Suppressor macrophage treated with lipopolysaccharide for 1 hour (primary cell): ENCODE measurements around the gene HK1.
"Not testable (repeated sequence)": the region's sequence is repeated elsewhere in the genome, so short reads cannot be mapped to it uniquely, and the experiment has no call there.

ENCODE experiments used
- DNase-seq, 3 donors: peaks; one replicate each; pipeline ENCODE4 v3.0.0-alpha.2; 2020 to 2022

Gene HK1

DNA sequence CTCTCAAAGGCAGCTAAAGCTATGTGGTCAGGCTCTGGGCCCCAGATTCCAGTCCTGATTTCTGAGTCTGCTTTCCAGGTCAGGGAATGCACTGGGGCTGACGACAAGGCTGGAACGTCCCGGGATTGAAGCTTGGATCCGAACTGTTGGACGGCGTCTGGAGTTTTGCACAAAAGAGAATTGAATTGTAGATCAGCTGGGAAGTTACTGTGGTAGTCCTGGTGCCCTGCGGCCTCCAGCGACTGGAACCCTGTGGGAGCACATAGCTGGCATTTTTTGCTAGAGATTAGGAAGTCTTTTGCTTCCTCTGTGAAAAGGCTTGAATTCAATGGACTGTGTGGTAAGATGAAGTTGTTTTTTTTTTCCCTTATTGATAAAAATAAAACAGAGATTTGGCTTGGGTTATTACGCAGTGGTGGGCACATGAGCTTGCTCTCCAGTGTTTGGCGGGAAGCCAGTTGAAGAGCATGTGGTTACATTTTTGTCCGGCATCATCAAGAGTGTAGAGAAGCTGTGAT lies at the start of gene HK1:
HK1 (plus strand) TSS at position 51 of the 518 bp plus-strand sequence.
- peak in 1 of 3 donors; percentile 12 for DNase-seq

DNA sequence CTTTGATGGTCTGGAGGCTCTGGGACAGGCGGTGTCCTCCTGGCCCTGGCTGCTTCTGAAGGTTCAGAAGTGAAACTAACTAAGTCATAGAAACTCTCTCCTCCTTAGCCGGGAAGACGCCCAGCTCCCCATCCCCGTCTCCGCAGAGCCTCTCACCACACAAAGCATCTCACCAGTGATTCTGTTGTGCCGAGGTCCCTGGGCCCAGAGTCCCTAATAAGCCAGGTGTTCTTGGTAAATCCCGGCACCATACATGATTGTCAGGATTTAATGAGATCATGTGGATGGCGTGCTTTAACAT lies 48.7 kb upstream of the HK1 start:
- no peak for DNase-seq

DNA sequence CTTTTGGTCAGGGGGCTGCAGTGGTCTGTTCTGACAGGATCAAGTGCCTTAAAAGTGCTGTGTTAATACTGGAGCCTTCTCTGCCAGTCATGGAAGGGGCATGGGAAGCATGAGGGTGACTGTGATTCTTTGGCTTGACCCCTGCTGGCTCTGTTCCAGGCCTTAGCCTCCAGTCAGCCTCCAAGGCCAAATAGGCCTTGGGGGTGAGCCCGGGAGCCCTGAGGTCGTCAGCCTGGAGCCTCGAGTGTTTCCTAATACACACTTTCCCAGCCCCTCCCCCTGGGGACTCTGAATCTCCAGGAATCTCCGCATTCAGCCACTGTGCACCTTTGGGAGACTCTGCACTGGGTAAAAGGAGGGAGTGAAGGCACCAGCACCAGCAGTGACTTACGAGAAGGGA lies 48.2 kb upstream of the HK1 start:
- DNase-seq = no peak

DNA sequence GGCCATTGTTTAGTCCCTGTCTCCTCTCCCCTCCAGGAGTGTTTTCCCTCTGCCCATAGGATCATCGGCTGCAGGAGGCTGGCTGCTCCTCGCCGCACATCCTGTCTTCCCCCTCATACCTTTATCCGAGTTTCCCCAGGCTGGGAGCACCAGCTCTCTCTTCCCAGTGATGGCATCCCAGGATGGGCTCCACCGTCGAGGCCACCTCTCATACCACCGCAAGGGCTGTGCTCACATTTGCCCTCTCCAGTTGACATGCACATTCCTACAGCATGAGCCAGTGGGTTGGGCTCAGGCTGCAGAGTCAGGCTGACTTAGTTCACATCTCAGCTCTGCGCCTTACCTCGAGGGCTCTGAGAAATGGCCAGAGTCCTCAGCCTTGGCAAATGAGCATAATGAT lies 46.0 kb upstream of the HK1 start:
- no peak for DNase-seq

DNA sequence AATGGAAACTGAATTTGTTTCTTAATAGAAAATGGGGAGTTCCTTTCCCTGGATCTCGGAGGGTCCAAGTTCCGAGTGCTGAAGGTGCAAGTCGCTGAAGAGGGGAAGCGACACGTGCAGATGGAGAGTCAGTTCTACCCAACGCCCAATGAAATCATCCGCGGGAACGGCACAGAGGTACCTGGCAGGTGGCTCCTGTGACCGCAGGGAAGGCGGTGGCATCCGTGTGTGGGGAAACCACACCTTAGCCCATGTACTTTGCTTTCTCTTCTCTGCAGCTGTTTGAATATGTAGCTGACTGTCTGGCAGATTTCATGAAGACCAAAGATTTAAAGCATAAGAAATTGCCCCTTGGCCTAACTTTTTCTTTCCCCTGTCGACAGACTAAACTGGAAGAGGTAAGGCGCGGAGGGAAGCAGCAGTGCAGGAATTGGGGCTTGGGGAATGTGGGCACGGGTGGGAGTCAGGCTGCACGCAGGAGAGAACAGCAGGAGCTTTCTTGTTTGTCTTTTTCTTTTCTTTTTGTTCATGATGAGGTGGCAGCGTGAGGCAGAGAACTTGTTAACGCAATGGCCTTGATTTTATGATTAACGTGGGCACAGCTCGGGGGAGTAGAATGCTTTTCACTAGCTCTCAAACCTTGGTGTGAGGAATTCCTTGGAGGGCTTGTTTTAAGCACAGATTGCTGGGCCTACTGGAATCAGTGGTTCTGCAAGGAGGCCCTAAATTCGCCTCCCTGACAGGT lies 45.4 kb upstream of the HK1 start:
- DNase-seq = no peak

DNA sequence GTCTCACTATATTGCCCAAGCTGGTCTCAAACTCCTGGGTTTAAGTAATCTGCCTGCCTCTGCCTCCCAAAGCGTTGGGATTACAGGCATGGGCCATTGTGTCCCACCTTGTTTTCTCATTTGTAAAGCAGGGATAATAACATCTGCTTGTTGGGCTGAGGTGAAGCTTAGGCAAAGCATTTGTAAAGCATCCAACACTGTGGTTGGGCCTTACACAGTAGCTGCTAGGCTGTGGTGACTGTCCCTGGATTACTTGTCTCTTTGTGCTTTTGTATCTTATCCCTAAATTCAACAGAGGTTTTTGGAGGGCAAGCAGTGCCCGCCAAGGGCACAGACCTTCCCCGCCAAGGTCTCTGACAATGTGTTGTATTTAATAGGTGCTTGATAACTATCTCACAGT lies 43.8 kb upstream of the HK1 start:
- DNase-seq = no peak

DNA sequence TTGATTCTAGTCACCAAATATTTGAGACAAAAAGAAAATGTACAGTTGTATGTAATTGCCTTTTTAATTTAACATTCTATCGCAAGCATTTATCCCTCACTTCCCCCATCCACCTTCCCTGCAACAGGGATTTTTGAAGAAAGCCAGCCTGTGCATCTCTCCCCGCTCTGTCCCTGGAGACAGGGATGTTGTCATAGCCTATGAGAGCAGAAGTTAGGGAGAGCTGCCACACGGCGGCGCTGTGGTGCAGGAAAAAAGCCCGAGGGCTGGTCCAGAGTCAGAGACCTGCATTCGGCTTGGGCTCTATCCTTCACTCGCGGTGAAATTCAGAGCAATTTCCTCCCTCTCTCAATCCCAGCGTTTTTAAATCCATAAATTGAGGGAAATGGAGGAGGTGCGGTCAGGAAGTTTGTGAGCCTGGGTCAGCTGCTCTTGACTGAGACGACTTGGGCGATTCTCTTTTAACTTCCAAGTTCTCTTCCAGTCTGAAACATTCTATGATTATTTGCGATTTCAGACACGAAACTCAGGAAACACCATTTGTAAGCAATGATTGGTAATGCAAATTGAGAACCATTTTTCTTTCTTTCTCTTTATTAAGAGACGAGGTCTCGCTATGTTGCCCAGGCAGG lies 40.7 kb upstream of the HK1 start:
- DNase-seq = peak; percentile 85 to 91 (median 90)

DNA sequence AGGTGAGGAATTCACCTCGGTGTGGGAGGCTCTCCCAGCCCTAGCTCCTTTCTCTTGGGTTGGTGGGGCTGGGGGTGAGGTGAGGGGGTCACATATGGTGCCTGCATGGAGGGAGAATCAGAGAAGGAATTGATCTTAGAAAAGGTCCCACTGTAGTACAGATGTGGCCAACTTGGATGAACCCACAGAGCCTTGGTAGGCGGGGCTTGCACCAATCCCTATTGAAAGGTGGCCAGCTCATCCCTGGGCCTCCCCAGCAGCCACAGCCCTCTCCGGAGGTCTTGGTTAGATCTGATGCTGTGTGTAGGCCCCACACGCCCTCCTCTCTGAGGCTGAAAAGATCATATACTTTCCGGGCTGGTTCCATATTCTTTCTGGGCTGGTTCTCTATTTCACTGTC lies 39.2 kb upstream of the HK1 start:
- no peak for DNase-seq

DNA sequence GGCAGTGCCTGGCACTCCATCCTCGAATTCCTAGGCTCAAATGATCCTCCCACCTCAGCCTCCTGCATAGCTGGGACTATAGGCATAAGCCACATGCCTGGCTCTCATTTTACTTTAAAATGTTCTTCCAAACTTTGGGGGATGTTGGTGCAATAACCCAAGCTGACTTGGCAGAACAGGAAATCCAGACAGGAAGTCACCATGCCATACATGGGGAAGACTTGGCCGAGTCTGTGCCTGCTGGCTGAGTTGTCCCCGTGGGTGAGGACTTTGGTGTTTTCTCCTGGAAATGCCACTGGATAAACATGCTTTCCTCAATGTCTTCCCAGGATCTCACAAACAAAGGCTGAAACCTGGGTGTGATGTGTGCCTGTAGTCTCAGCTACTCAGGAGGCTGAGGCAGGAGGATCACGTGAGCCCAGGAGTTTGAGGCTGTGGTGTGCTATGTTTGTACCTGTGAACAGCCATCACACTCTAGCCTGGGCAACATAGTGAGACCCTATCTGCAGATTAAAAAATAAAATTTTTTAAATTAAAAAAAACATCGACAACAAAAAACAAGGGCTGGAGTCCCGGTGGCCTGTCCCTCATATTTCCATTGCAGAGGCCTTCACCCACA lies 38.4 kb upstream of the HK1 start:
- peak; percentile 31 to 49 (median 36) for DNase-seq

DNA sequence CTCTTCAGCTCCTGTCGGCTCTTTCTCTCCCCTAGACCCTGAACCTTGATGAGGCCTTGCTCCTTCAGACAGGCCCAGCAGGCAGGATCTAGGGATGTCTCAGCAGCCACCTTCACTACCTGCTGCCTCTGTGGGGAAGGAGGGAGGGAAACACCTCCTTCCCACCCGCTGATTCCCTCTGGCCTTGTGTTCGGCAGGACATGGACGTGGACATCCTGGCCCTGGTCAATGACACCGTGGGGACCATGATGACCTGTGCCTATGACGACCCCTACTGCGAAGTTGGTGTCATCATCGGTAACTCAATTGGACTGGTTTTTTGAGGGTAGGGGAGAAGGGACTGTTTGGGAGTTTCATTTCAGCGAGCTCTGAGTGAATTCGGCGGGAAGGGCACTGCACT lies 37.8 kb upstream of the HK1 start:
- no peak for DNase-seq

DNA sequence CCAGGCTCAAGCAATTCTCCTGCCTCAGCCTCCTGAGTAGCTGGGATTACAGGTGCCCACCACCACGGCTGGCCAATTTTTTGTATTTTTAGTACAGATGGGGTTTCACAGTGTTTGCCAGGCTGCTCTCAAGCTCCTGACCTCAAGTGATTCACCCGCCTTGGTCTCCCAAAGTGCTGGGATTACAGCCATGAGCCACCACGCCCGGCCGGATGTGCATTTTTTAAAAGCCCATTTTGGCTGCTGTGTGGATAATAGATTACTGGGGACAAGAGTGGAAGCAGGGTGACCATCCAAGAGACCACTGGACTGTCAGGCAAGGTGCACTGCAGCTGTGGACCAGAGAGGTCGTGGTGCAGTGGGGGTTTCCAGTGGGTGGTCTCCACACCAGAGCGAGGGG lies 36.7 kb upstream of the HK1 start:
- DNase-seq = no peak

DNA sequence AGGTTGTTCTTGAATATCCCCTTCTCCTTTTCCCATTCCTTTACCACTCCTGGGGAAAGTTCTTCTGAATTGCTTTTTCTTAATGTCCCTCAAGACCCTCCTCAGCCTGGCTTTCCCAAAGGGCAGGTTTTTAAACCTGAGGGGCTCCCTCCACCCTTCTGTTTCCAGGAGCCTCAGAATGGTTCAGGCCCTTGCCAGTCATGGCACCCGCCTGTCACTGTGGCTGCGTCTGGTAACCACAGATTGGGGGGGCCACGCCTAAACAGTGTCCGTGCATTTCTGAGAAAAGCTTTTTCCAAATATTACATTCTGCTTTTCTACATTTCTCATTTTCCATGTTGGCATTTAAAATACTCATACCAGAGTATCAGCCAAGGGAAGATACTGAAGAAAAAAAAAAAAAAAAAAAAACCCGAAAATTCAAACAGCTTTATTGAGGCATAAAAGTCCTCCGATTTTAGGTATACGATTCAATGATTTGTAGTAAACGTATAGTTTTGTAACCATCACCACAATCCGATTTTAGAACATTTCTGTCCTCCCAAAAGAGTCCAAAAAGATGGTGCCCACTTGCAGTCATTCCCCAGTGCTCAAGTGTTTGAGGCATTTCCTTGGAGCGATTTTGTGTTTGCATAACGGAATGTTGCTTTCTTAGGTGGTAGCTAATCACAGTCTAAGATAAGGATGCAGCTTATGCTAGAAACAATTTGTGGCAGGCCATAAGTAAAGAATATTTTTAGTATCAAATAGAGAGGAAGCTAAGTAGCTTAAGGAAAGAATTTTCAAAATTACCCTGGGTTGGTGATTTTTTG lies 36.0 kb upstream of the HK1 start:
- no peak for DNase-seq

DNA sequence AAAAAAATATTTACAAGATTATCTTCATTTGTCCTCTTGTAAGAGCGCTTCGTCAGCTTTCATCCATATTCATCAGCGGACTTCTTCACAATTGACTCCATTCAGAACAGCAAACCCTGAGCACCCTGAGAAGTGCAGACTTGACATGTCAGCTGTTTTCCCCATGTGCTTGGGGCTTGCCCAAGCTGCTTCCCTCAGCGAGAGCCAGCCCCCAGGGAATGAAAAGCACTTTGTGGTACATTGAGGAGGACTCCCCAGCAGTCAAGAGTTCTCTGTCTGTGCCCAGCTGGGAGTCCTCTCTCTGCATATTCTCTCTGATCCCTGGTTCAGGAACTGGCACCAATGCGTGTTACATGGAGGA lies 35.5 kb upstream of the HK1 start:
- no peak for DNase-seq

DNA sequence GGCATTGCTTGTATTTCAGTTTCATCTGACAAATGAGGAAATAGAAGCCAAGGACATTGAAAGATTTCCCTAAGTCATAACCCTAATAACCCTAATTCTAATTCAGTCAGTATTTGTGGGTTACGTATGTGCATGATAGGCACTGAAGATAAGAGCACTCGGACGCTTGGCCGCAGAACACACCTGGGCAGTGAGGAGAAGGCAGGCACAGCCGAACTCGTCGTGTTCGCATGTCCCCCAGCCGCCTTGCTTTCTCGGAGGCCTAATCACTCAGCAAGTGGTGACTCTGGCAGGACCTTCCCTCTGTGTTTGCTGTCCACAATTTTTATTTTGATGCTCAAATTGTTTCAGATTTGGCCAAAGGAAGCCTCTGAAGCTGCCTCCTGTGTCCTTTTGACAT lies 34.5 kb upstream of the HK1 start:
- DNase-seq = no peak

DNA sequence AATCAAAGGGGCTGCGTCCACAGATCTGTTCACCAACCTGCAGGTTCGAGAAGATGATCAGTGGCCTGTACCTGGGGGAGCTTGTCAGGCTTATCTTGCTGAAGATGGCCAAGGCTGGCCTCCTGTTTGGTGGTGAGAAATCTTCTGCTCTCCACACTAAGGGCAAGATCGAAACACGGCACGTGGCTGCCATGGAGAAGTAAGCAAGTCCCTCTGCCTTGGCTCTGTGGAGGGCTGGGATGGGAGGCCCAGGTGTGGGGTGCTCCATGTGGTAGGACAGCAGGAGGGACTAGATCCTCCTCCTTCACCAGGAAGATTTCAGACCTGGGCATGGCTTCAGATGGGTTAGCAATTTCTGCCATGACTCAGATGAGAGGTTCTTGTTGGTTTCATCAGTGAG lies 32.3 kb upstream of the HK1 start:
- no peak for DNase-seq

DNA sequence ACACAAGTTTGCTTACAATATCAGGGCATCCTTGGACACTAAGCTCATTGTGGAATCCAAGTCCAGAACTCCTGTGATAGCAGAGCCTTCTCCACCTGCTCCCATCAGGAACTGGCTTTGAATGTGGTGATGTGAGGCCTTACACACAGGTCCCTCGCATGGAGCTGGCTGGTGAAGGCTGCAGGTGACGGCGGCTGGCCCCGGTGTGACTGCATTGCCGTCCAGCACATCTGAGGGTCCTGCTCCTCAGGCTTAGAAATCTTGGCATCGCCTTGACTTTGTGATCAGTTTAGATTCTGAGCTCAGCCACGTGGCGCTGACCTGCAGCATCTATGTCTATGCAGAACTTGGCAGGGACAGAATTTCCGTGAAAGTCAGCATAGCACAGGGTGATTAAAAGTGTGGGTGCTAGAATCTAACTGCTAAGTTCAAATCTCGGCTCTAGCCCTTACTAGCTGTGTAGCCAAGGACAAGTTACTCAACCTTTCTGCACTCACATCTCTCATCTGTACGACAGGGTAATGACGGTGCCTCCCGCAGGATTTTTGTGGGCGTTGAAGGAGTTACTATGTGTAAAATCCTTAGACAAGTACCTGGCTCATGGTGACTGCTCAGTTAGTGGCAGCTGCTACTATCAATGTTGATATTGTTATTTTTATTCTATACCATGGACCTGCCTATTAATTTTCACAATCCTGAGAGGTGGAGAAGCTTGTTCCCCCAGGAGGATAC lies 31.5 kb upstream of the HK1 start:
- no peak for DNase-seq

DNA sequence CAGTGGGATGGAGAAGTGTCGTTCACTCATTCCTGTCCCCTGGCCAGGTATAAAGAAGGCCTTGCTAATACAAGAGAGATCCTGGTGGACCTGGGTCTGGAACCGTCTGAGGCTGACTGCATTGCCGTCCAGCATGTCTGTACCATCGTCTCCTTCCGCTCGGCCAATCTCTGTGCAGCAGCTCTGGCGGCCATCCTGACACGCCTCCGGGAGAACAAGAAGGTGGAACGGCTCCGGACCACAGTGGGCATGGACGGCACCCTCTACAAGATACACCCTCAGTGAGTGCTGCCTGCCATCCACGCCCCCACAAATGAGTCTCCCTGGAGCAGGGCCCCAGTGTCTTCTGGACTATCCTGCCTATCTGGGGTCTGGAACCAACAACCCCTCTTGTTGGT lies 31.0 kb upstream of the HK1 start:
- DNase-seq = no peak

DNA sequence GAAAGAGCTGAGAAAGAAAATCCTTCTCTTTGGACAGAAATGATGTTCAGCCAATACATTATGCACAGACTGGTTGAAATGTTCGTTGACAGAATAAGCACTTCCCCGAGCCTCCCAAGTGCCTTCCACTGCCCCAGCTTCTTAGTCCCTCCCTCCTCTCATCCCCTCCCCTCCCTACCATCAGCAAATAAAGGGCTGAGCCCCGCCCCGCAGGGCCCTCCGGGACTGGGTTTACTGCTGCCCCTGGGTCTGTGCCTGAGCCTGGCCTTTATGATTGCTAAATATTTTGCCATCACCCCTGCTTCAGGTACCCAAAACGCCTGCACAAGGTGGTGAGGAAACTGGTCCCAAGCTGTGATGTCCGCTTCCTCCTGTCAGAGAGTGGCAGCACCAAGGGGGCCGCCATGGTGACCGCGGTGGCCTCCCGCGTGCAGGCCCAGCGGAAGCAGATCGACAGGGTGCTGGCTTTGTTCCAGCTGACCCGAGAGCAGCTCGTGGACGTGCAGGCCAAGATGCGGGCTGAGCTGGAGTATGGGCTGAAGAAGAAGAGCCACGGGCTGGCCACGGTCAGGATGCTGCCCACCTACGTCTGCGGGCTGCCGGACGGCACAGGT lies 30.1 kb upstream of the HK1 start:
- DNase-seq = no peak

DNA sequence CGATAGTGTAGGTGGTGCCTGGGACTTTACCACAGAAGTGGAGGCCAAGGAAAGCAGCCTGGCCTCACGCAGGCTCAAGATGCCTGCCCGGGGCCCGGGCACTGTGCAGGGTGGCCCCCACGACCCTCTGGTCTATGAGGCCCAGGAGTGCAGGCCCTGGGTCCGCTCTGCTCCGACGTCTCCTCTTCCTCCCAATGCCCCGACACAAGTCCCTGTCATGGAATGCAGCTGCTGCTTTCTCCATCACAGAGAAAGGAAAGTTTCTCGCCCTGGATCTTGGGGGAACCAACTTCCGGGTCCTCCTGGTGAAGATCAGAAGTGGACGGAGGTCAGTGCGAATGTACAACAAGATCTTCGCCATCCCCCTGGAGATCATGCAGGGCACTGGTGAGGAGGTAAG lies 28.3 kb upstream of the HK1 start:
- DNase-seq = no peak

DNA sequence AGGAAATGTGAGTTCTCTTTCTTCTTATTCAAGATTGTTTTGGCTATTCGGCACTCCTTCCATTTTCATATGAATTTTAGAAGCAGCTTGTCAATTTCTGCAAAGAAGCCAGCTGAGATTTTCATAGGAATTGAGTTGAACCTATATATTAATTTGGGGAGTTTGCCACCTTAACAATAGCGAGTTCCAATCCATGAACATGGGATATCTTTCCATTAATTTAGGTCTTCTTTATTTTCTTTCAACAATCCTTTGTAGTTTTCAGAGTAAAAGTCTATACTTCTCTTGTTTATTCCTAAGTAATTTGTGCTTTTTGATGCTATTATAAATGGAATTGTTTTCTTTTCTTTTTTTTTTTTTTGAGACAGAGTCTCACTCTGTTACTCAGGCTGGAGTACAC lies 26.9 kb upstream of the HK1 start:
- DNase-seq = not testable (repeated sequence)

DNA sequence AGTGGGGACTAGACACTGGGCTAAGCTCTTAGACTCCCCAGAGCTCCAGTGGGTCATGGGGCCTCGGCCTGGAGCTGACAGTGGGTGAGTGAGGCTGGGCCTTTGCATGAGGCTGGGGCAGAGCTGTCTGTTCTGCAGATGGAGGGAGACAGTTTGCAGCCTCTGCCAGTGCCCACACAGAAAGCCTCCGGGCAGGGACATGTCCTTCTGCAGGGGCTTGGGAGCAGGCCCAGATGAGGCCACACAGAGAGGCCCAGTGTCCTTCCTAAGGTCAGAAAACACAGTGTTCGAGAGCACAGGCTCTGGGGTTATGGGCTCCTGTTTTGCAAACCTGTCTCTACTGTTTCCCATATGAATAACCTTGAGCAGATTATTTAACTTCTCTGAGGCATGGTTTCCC lies 25.1 kb upstream of the HK1 start:
- DNase-seq = no peak

DNA sequence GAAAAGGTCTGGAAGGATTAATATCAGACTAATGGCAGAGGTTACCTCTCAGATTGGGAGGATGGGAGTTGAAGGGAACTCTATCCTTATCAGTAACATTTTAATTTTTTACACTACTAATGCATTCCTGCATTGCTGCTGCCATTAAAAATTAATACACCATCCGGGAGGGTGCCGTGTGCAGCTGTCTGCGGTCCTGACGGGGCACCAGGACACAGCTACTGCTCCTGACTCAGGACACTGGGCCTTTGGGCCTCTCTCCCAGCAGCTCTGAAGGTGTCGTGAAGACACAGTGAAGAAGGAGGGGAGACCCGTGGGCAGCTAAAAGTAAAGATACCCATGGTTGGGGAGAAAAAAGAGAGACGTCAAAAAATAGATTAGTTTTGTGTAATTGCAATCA lies 23.4 kb upstream of the HK1 start:
- DNase-seq = no peak
